GM19328 (cell line): ENCODE data around the gene SNX8.
"Not testable (repeated sequence)": the region's sequence is repeated elsewhere in the genome, so short reads cannot be mapped to it uniquely, and the experiment has no call there.

Source experiments
- ATAC-seq: cut with Tn5 transposase; IDR thresholded peaks from one replicate; pipeline ENCODE4 v1.9.1; 2021; ENCODE audit warnings: mild to moderate bottlenecking, moderate library complexity; ENCODE audit not compliant: unreplicated experiment

Gene SNX8

GRCh38 chr7:2295936-2296620 lies 18.2 kb downstream of the SNX8 start:
- ATAC-seq: no peak

DNA sequence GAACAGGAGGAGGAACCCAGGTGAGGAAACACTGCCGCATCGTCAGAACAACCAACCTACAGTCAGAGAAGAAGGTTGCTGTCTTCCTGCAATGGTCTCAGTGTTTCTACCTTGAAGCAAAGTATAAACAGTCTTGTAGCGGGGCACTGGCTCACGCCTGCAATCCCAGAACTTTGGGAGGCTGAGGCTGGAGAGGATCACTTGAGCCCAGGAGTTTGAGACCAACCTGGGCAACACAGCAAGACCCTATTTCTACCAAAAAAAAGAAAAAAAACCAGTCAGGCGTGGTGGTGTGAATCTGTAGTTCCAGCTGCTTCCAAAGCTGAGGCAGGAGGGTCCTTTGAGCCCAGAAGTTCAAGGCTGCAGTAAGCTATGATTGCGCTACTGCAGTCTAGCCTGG lies 23.4 kb downstream of the SNX8 start:
- no peak for ATAC-seq

GRCh38 chr7:2289621-2290020 lies 24.6 kb downstream of the SNX8 start:
- no peak for ATAC-seq

DNA sequence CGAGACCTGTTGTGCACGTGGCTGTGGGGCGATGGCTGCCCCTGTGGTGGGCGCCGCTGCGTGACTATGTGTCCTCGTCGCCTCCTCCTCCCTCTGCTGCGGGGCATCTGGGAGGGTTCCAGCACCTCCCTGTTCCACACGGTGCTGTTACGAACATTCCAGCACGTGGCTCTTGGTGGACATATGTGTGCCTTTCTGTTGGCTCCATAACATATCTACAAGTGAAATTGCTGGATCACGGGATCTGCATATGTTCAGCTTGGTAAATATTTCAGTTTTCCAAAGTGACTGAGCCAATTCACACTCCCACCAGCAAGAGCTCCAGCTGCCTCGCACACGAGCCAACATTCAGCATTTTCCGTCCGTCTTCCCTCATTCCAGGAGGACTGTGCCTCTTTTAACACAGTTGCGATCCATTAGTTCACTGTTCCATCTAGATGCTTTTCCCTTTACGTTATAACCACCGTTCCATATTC lies 25.1 kb downstream of the SNX8 start:
- ATAC-seq: no peak

GRCh38 chr7:2288503-2288902 lies 25.7 kb downstream of the SNX8 start:
- ATAC-seq: no peak

- ATAC-seq: no peak
Measured at GRCh38 chr7:2287745-2288144, 26.5 kb downstream of the SNX8 start.

- no peak for ATAC-seq
Measured at GRCh38 chr7:2283074-2283473, 31.2 kb downstream of the SNX8 start.

- ATAC-seq: no peak
Measured at GRCh38 chr7:2282185-2282751, 32.0 kb downstream of the SNX8 start.

DNA sequence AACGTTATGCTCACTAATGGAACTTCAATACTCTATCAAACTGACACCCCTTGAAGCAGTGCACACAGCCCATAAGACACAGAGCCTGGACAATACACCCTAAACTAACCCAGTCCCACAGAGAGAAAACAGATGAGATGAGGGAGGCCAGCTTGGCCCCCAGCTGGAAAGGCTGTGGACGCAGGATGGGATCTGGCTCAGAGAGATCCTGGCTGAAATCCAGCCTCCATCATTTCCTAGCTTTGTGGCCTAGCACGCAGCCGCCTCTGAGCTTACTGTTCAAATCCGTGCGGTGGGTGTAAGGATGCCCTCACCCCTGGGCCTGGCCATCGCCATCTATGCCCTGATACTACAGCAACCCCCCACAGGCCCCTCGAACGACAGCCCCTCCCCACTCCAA lies 32.7 kb downstream of the SNX8 start:
- no peak for ATAC-seq

DNA sequence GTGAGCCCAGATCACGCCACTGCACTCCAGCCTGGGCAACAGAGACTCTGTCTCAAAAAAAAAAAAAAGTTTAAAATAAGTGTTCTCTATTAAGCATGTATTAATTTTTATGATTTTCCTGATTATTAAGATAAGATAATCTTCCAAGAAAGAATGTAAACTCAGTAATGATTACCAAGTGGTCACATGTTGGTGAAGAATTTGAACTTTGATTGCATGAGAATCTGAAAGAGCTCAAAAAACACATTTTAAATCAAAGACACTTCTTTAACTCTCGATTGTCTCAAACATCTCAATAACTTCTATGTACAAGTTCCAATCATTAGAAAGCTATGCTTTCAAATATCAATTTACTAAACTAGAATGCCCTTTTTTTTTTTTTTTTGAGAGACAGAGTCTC lies 33.8 kb downstream of the SNX8 start:
- no peak for ATAC-seq

GRCh38 chr7:2279896-2280295 lies 34.3 kb downstream of the SNX8 start:
- ATAC-seq: no peak

DNA sequence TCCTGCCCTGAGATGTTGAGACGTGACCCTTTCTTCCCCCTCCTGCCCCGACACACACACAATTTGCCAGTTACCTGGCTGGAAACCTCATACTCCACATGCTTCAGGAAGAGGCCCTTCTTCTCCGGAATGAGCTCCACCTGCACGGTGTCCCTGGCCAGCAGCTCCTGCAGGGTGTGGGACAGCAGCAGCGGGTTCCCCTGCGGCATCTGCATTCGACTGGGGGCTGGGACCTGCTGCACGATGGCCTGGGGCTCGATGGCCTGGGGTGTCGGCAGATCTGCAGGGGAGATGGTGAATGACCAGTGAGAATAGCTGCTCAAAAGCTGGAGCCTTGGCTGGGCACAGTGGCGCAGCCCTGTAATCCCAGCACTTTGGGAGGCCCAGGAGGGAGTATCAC lies 36.2 kb downstream of the SNX8 start:
- no peak for ATAC-seq

DNA sequence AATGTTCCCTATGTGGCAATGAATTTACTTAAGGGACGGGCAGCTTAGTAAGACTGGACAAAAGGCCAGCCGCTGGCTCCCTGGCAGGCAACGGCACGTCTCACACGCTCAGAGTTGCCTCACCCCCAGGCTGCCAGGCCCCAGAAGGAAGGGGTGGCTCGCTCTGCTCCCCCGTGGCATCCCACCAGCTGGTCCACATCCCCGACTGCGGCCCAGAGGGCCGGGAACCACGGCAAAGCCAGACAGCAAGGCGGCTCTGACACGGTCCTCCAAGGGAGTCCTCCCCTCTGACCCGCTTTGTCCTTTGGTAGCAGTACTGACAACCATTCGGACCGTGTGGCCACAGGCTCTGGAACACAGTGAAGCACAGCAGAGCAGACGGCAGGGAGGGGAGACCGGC lies 38.1 kb downstream of the SNX8 start:
- ATAC-seq: no peak

- ATAC-seq: no peak
Measured at GRCh38 chr7:2275101-2275500, 39.1 kb downstream of the SNX8 start.

- ATAC-seq: no peak
Measured at GRCh38 chr7:2274666-2275065, 39.6 kb downstream of the SNX8 start.

- no peak for ATAC-seq
Measured at GRCh38 chr7:2273866-2274265, 40.4 kb downstream of the SNX8 start.

GRCh38 chr7:2272031-2272430 lies 42.2 kb downstream of the SNX8 start:
- no peak for ATAC-seq

- no peak for ATAC-seq
Measured at GRCh38 chr7:2271273-2272026, 42.8 kb downstream of the SNX8 start.

- no peak for ATAC-seq
Measured at GRCh38 chr7:2270495-2270894, 43.7 kb downstream of the SNX8 start.

GRCh38 chr7:2269991-2270460 lies 44.2 kb downstream of the SNX8 start:
- no peak for ATAC-seq

DNA sequence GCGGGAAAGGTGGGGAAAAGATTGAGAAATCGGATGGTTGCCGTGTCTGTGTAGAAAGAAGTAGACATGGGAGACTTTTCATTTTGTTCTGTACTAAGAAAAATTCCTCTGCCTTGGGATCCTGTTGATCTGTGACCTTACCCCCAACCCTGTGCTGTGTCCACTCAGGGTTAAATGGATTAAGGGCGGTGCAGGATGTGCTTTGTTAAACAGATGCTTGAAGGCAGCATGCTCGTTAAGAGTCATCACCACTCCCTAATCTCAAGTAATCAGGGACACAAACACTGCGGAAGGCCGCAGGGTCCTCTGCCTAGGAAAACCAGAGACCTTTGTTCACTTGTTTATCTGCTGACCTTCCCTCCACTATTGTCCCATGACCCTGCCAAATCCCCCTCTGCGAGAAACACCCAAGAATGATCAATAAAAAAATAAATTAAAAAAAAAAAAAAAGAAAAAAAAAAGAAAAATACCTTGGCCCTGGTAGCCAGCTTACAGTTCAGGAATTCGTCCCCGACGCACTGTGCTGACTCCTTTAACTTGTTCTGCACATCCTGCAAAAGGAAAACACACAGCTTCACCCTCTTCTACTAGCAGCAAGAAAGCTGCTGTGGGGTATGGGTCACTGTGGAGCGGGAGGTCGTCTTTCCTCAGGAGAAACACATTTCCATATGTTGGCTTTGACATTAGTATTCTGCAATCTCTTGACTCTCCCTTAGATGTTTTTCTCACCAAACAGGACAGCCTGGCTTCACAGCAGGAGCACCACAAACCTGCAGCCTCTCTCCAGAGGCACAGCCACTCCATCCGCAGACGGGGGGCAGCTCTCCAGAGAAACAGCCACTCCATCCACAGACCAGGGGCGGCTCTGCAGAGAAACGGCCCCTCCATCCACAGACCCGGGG lies 44.9 kb downstream of the SNX8 start:
- not testable (repeated sequence) for ATAC-seq
